ENCODE data around the gene PRDX2.
A peak's percentile ranks its signal among the peaks of the same experiment; 100 is the strongest.
"Not testable (repeated sequence)": the region's sequence is repeated elsewhere in the genome, so short reads cannot be mapped to it uniquely, and the experiment has no call there.

Gene PRDX2

DNA sequence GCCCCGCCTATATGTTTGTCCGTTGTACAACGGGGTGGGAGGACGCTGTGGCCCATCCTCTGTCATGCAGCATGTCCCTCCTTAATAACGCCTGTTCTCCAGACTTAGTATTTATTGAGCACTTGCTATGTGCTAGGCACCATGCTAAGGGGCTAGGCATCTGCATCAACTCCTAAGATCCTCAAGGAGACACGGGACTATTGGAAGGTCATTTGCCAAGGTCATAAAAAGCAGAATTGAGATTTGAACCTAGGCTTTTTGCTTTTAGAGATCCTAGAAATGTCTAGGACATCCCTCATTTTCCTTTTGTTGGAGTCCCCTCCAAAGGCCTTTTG is 34.9 kb upstream of the PRDX2 start:
- no peaks in the 10 kb centered on the region for H3K9me3 Mint-ChIP-seq
- DNase-seq = no peak
- CTCF ChIA-PET = interaction anchor here (1.3 to 1.4 kb wide), 3 partner anchors 10 to 71 kb away, joined by 3 to 9 read pairs (median 9); partner anchors contain the start of gene RNASEH2A
- peaks cover 100% of the 10 kb centered on the region for H3K27me3 Mint-ChIP-seq
- no peaks in the 10 kb centered on the region for H3K36me3 Mint-ChIP-seq
- H3K27ac Mint-ChIP-seq = no peak overlapping the region
- no peak overlapping the region for H3K4me3 Mint-ChIP-seq
- peaks cover 41% of the 10 kb centered on the region for H3K4me1 Mint-ChIP-seq

DNA sequence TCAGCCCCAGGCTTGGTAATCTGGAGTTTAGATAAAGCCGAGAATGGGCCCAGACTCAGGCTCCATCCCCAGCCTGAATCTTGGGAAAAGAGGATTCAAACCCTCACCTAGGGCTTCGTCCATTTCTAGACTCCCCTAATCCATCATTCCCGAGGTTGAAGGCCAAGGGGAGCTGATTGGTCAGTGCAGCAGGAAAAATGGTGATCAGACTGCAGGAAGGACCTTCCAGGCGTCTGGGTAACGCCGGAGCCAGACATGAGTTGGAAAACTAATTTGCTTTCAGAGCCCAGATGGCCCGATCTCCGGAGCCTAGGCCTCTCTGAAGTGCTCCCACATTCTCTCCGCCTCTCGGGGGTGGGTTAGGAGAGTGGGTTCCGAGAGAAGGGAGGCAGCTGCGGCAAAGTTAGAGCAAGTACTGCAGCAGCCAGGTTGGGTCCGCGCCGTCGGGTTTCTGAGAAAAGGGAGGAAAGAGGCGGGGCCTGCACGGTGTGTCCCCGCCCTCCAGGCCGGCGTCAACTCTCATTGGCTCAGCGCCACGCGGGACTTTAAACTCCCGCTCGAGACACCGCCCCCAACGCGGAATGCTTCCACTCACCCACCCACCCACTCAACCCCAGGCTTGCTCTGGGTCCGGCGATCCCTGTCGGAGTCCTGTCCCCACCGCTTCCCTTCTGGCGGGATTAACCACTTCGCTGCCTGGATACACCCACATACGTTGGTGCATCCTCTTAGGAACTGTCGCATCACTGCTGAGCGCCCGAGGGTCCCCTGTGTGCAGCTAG is 33.6 kb upstream of the PRDX2 start:
- peaks cover 99% of the 10 kb centered on the region for H3K27me3 Mint-ChIP-seq
- no peak overlapping the region for H3K4me3 Mint-ChIP-seq
- H3K4me1 Mint-ChIP-seq = peaks cover 29% of the 10 kb centered on the region
- H3K27ac Mint-ChIP-seq = no peak overlapping the region
- CTCF ChIA-PET = interaction anchor here (1.0 to 2.1 kb wide), 4 partner anchors 12 to 130 kb away, joined by 3 to 6 read pairs (median 4); partner anchors contain the start of genes PRDX2 and THSD8
- DNase-seq = peak; percentile 46
- H3K36me3 Mint-ChIP-seq = no peaks in the 10 kb centered on the region
- H3K9me3 Mint-ChIP-seq = no peaks in the 10 kb centered on the region

DNA sequence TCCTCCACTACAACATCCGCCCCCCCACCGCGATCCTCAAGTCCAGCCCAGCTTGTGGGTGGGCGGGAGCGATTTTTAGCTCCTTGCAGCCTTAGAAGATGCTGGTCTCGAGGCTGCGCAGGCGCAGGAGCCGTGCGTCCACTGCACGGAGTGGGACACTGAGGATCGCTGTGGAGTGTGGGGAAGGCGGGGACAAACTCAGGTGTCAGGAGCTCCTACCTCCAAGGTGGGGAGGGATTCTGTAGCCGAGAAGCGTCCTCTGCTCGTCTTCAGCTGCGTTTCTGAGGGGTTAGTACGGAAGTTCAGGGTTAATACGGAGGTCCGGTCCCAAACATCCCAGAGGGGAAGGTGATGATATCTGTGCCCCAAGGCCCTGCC is 33.0 kb upstream of the PRDX2 start, which contains the start of gene RTBDN:
TSS of gene RTBDN (minus strand) at position 14 of the 378 bp plus-strand sequence. CDS start 4,600 bp downstream, outside the sequence.
- H3K27ac Mint-ChIP-seq = no peak within 1 kb of the TSS
- peaks cover 27% of the 10 kb centered on the region for H3K4me1 Mint-ChIP-seq
- no peak for DNase-seq
- H3K4me3 Mint-ChIP-seq = peak within 1 kb of the TSS; percentile 41
- CTCF ChIA-PET = interaction anchor here (0.9 to 2.1 kb wide), 5 partner anchors 13 to 131 kb away, joined by 3 to 6 read pairs (median 4); partner anchors contain the start of genes PRDX2 and THSD8
- no peaks in the 10 kb centered on the region for H3K9me3 Mint-ChIP-seq
- no peaks in the 10 kb centered on the region for H3K36me3 Mint-ChIP-seq
- peaks cover 99% of the 10 kb centered on the region for H3K27me3 Mint-ChIP-seq

DNA sequence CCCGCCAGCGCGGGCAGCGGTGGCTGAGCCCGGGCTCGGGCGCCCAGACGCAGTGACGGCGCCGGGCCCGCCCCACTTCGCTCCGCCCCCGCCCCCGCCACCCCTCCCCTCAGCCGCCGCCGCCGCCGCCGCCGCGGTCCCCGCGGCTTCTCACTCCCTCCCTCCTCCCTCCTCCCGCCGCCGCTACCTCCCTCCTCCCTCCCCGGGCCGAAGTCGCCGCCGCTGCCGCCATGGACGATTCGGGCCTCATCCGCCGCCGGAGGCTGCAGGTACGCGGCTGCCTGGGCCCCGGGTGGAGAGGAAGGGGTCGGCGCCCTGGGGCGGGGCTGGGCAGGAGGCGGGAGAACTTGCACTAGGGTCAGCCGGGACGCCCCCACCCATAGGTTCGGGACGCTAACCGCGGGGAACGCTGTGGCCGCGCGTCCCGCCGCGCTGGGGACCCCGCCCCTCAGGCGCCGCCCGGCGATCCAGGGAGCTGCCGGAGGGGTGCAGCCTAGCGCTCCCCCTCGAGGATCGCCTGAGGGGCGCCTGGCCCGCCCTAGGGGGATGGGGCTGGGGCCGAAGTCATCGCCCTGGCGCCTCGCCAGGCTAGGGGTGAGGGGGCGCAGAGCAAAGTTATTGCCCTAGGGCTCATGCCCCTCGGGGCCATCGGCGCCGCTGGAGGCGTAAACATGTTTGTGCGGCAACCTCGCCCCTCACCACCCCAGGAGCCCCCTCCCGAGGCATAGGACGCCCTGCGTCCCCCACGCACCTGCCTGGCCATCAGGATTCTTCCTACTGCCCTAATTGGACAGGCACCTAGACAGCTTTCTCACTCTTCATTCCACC is 32.4 kb upstream of the PRDX2 start:
- CTCF ChIA-PET = interaction anchor here (0.9 to 2.1 kb wide), 5 partner anchors 14 to 131 kb away, joined by 3 to 6 read pairs (median 4); partner anchors contain the start of genes PRDX2 and THSD8
- no peaks in the 10 kb centered on the region for H3K36me3 Mint-ChIP-seq
- peaks cover 99% of the 10 kb centered on the region for H3K27me3 Mint-ChIP-seq
- DNase-seq = peak; percentile 57
- no peaks in the 10 kb centered on the region for H3K9me3 Mint-ChIP-seq
- H3K27ac Mint-ChIP-seq = no peak overlapping the region
- peaks cover 22% of the 10 kb centered on the region for H3K4me1 Mint-ChIP-seq
- H3K4me3 Mint-ChIP-seq = peak overlapping the region; percentile 41

DNA sequence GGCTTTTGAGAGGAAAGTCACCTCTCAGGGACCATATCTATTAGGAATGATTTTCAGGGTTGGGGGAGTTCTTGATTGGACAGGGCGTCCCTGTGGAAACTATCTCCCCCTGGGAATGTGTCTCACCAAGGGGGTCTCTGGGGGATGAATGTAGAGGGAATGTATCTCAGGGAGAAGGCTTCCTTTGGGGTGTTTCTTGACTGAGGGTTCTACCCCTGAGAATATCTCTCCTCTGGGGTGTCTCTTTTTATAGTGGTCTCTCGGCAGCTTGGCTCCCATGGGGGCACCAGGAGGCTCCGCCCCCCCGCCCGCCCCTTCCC is 31.8 kb upstream of the PRDX2 start:
- CTCF ChIA-PET = interaction anchor here (1.3 to 2.1 kb wide), 2 partner anchors 31 to 132 kb away, joined by 3 to 5 read pairs; partner anchors contain the start of genes PRDX2 and THSD8
- H3K27ac Mint-ChIP-seq = no peak overlapping the region

DNA sequence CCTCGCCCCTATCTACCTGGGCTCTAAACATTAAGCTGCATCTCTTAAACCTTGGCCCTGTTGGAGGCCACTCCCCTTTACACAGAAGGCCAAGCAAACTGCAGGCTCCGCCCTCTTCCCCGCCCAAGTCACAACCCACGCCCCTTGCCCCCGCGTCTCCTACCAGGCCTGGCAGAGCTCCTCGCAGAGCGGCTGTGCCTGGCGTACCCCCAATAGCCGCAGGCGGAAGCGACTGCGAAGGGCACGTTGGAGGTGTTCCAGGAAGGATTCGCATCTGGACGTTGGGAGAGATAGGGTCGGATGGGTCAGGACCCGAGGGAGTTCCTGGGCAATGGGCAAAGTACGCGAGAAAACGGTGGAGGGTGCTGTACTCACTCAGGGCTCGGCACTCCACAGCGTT is 26.9 kb upstream of the PRDX2 start:
- CTCF ChIA-PET = interaction anchor here (1.0 to 2.0 kb wide), 4 partner anchors 19 to 68 kb away, joined by 3 to 6 read pairs (median 5); no protein-coding TSS in a partner anchor
- H3K27ac Mint-ChIP-seq = no peak overlapping the region
- DNase-seq = peak; percentile 57
- H3K4me1 Mint-ChIP-seq = peaks cover 20% of the 10 kb centered on the region
- H3K4me3 Mint-ChIP-seq = no peak overlapping the region
- H3K36me3 Mint-ChIP-seq = no peaks in the 10 kb centered on the region
- H3K27me3 Mint-ChIP-seq = peaks cover 94% of the 10 kb centered on the region
- no peaks in the 10 kb centered on the region for H3K9me3 Mint-ChIP-seq

More for the DNA sequence above, 31.8 kb upstream of the PRDX2 start:
- peaks cover 99% of the 10 kb centered on the region for H3K27me3 Mint-ChIP-seq
- H3K4me1 Mint-ChIP-seq = peaks cover 20% of the 10 kb centered on the region
- no peaks in the 10 kb centered on the region for H3K36me3 Mint-ChIP-seq
- H3K9me3 Mint-ChIP-seq = no peaks in the 10 kb centered on the region
- DNase-seq = no peak
- peak overlapping the region; percentile 30 for H3K4me3 Mint-ChIP-seq

DNA sequence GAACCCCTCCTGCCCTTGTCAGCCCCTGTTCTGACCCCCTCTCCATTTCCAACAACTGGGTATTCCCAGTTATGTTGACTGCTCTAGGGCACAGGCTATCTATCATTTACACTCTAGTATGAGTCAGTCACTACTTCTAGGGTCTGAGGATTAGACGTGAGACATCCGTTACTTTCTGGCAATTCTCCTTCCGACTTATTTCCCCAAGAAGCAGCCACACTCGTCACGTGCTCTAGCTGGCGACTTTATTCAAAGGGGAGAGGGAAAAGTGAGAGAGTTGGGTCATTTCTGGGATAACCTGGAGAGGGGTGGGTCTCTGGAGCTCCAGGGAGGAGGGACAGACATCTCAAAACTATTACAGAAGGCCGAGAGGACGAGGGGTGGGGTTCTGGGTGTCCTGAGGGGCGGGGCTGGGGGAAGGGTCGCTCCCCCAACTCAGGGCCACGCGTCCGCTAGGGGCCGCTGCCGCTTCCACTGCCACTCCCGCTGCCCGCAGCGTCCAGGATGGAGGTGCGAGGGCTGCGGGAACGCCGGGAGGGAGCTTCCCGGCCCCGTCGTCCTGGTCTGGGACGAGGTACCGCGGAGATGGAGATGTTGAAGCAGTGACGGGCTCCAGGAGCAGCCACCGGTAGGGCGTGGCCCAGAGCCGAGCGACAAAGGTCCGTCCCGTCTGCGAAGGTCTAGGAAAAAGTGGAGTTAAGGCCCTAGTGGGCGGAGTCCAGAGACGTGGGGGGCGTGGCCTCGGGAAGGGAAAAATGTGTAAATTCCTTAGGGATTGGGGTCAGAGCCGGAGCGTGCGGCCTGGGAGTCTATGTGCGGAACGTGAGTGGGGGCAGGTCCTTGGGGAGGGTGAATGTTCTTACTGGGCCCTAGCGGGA is 23.9 kb upstream of the PRDX2 start:
- H3K4me3 Mint-ChIP-seq = no peak overlapping the region
- CTCF ChIA-PET = interaction anchor here (1.0 to 1.8 kb wide), 4 partner anchors 12 to 63 kb away, joined by 3 to 6 read pairs (median 4); no protein-coding TSS in a partner anchor
- DNase-seq = no peak
- peaks cover 65% of the 10 kb centered on the region for H3K27me3 Mint-ChIP-seq
- H3K27ac Mint-ChIP-seq = no peak overlapping the region
- H3K36me3 Mint-ChIP-seq = no peaks in the 10 kb centered on the region
- H3K4me1 Mint-ChIP-seq = peaks cover 12% of the 10 kb centered on the region
- H3K9me3 Mint-ChIP-seq = no peaks in the 10 kb centered on the region

DNA sequence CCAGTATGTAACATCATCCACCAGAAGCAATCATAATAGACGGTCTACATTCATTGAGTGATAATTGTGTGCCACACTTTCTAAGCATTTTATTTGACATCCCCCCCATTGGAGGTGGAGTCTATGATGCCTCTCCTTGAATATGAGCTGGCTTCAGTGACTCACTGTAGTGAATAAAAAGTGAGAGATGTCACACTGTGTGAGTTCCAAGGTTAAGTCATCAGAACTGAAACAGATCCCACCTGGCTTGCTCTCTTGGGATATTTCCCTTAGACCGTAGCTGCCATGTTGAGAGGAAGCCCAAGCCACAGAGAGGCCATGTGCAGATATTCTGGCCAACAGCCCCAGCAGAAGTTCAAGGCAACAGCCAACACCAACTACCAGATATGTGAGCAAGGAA is 20.2 kb upstream of the PRDX2 start:
- Mint-ChIP-seq H3K4me1 (peaks cover 12% of the 10 kb centered on the region), H3K4me3 (no peak overlapping the region), H3K27ac (no peak overlapping the region), H3K9me3 (no peaks in the 10 kb centered on the region), H3K36me3 (no peaks in the 10 kb centered on the region), H3K27me3 (peaks cover 28% of the 10 kb centered on the region)
- no peak for DNase-seq
- CTCF ChIA-PET = interaction anchor here (0.7 kb wide), 1 partner anchor 48 kb away, joined by 3 read pairs; no protein-coding TSS in a partner anchor

DNA sequence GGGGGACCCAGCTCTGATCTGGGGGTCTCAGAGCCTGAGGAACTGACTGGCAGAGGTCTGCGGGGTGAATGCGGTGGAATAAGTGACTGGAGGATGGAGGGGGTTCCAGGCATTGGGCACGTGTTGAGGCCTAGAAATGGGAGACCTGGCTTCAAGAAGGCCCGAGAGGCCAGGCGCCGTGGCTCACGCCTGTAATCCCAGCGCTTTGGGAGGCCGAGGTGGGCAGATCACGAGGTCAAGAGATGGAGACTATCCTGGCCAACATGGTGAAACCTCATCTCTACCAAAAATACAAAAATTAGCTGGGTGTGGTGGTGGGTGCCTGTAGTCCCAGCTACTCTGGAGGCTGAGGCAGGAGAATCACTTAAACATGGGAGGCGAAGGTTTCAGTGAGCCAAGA is 16.2 kb upstream of the PRDX2 start:
- H3K27me3 Mint-ChIP-seq, H3K4me3 Mint-ChIP-seq, DNase-seq, H3K27ac Mint-ChIP-seq, H3K36me3 Mint-ChIP-seq, H3K4me1 Mint-ChIP-seq, H3K9me3 Mint-ChIP-seq: not testable (repeated sequence)
- CTCF ChIA-PET = interaction anchor here (1.2 kb wide), 1 partner anchor 57 kb away, joined by 3 read pairs; no protein-coding TSS in a partner anchor

DNA sequence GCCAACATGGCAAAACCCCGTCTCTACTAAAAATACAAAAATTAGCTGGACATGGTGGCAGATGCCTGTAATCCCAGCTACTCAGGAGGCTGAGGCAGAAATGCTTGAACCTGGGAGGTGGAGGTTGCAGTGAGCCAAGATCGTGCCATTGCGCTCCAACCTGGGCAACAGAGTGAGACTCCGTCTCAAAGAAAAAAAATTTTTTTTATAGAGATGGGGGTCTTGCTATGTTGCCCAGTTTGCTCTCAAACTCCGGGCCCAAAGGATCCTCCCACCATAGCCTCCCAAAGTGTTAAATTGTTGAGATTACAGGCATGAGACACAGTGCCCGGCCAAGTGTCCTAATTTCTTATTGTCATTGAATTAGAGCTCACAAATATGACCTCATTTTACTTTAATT is 15.6 kb upstream of the PRDX2 start:
- CTCF ChIA-PET, DNase-seq, H3K4me1 Mint-ChIP-seq, H3K27me3 Mint-ChIP-seq, H3K27ac Mint-ChIP-seq, H3K4me3 Mint-ChIP-seq, H3K9me3 Mint-ChIP-seq: not testable (repeated sequence)
- H3K36me3 Mint-ChIP-seq = peaks cover 11% of the 10 kb centered on the region

DNA sequence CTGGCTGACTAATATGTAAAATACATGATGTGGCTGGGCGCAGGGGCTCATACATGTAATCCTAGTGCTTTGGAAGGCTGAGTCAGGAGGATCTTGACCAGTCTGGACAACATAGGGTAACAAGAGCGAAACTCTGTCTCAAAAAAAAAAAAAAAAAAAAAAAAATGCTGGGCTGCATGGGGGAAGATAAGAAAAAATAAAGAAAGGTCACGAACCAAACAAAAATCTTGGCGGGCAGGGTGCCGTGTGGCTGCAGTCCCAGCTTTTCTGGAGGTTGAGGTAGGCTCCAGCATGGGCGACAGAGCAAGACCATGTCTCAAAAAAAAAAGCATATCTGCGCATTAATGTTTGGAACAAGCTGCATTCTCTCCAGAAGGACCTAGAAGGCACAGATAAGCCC is 13.5 kb upstream of the PRDX2 start:
- Mint-ChIP-seq H3K27me3 (no peaks in the 10 kb centered on the region), H3K36me3 (peaks cover 11% of the 10 kb centered on the region), H3K4me1 (no peaks in the 10 kb centered on the region), H3K4me3 (no peak overlapping the region), H3K9me3 (no peaks in the 10 kb centered on the region), H3K27ac (no peak overlapping the region)
- CTCF ChIA-PET = no interaction called here
- DNase-seq = no peak

DNA sequence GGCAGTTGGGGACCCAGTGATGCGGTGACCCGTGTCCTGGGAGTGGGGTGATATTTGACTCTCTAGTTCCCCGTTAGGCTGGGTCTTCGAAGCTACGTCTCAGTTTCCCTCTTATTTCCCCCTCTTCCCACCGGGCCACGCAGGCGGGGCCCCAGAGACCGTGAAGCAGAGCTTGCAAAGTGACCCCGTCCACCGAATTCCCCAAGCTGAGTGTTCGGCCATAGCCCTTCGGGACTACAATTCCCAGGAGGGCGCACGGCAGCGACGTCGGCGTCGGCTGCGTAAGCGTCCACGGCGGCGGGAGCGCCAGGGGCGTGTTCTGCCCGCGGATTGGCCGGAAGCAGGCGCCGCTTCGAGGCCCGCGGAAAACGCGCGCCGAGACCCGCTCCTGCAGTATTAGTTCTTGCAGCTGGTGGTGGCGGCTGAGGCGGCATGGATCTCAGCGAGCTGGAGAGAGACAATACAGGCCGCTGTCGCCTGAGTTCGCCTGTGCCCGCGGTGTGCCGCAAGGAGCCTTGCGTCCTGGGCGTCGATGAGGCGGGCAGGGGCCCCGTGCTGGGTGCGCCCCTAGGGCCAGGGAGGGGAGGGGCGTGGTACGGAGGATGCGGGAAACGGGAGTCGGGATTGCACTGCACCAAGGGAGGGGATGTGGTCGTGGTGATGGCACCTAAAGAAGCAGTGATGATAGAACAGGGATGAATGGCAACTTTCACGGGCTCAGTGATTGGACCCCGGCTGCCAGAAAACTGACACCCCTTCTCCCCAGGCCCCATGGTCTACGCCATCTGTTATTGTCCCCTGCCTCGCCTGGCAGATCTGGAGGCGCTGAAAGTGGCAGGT is 4.9 kb upstream of the PRDX2 start, which contains the start of gene RNASEH2A:
TSS of gene RNASEH2A (plus strand) at position 343 of the 840 bp plus-strand sequence. CDS start at position 433, 90 bp downstream.
- CTCF ChIA-PET = interaction anchor here (0.8 to 1.6 kb wide), 6 partner anchors 10 to 49 kb away, joined by 3 to 4 read pairs (median 3); no protein-coding TSS in a partner anchor
- peak within 1 kb of the TSS; percentile 88 for H3K27ac Mint-ChIP-seq
- H3K27me3 Mint-ChIP-seq = peaks cover 4% of the 10 kb centered on the region
- H3K4me3 Mint-ChIP-seq = peak within 1 kb of the TSS; percentile 94
- peaks cover 15% of the 10 kb centered on the region for H3K36me3 Mint-ChIP-seq
- H3K9me3 Mint-ChIP-seq = no peaks in the 10 kb centered on the region
- peaks cover 29% of the 10 kb centered on the region for H3K4me1 Mint-ChIP-seq
- peak; percentile 92 for DNase-seq

Measured in activated naive CD4-positive, alpha-beta T cell treated with anti-CD3 and anti-CD28 coated beads, Interleukin-2, amount 10 ng/mL, durations not matched to agents 7 days and 5 days (primary cell).